DMS53 (cell line): ENCODE results near the gene RFC4.
"Not testable (repeated sequence)": the region's sequence is repeated elsewhere in the genome, so short reads cannot be mapped to it uniquely, and the experiment has no call there.

ENCODE experiments used
- DNase-seq: peaks from one replicate; lab custom pipeline; 2025; lab: John Stamatoyannopoulos, UW

RFC4 gene

DNA sequence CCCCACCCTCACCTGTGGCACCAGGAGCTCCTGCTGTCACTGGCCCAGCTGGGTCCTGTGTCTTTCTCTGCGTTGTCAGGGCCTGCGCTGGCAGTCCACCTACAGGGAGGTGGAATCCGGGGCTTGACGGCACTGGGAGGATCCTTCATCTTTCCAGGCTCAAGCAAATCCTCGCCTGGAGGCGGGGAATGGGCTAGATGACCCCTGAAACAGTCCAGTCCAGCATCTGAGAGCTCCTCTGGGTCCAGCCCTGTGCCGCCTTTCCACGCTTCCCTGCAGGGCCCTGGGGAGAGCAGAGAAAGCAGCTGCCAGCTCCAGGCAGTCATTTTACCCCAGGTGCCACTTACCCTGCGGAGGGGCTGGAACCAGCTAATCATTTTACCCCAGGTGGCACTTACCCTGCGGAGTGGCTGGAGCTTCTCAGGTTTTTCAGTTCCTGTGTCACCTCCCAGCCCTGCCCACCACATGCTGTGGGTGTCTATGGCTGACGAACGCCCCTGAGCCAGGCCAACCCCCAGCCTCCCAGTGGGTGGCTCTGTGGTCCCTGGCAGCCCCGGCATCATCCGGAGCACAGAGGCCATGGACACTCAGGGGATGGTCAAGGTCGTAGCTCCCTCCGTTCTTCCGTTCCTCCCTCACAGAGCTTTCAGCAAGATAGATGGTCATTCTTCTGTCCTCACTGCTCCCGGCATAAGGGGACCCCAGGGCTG, 18.3 kb upstream of the RFC4 start:
- DNase-seq: no peak

DNA sequence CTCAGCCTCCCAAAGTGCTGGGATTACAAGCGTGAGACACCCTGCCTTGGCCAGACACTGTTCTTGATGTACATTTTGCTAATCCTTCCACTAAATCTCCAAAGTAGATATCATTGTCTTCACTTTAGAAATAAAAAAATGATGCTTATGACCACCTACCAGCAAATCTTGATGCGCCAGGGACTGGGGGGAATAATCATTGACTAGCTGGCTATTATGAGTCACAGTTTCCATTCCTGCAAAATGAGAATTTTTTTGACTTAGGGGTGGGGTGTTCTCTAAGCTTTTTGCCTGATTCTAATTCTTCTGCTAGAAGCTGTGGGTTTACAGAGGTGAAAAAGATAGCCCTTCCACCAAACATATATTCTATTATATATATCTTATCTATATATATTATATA, 17.1 kb upstream of the RFC4 start:
- DNase-seq: no peak

- DNase-seq: peak; percentile 8
Measured at GRCh38 chr3:186822388-186822759, 16.1 kb upstream of the RFC4 start.

DNA sequence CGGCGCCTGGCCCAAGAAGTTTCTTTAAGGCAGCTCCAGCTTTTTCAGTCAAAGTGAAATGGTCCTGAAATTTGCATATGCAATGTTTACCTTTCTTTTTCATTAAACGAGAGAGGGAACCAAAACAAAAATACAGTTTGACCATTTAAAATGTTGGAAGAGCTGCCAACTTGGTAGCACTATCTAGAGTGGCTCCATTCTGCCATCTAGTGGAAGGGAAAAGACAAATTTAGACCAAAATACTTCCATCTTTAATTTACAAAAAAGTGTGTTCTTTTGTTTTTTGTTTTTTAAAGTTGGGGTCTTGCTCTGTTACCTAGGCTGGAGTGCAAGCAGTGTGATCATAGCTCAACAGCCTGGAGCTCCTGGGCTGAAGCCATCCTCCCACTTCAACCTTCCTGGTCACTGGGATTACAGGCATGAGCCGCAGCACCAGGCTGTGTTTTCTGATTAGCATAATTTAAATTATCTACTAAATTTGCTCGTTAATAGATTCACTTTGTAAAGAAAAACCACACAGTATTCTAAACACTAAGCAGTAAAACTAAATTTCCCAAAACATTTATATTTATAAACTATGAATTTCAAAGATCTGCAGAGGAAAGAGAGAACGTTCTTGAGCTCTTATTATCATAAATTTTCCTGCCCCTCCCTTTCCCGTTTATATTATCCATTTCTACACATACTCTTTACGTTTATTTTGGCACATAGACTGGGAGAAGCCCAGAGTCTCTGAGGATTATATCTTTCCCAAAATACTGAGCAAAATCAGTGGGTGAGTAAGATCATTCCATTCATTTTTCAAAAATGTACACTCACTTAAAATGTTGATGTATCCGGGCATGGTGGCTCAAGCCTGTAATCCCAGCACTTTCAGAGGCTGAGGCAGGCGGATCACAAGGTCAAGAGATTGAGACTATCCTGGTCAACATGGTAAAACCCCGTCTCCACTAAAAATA, 15.4 kb upstream of the RFC4 start:
- peak; percentile 66 for DNase-seq

GRCh38 chr3:186818956-186819355, 12.7 kb upstream of the RFC4 start:
- DNase-seq: no peak

DNA sequence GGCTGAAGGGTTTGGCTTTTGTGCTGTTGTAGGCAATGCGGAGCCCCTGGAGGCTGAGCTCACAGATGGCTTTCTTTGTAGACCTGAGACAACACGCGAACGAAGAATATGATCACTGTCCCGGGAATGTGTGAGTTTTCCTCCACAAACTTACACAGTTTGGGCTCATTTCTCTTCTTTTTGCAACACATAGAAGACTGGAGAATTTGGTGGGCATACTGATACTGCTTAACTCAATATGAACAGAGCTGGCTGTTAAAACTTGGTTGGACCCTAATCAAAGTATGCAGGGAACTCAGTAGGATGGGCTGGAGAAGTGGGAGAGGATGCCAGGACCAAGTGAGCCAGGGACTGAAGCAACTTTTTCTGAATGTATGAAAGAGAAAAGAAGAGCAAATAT, 12.2 kb upstream of the RFC4 start:
- DNase-seq: no peak

DNA sequence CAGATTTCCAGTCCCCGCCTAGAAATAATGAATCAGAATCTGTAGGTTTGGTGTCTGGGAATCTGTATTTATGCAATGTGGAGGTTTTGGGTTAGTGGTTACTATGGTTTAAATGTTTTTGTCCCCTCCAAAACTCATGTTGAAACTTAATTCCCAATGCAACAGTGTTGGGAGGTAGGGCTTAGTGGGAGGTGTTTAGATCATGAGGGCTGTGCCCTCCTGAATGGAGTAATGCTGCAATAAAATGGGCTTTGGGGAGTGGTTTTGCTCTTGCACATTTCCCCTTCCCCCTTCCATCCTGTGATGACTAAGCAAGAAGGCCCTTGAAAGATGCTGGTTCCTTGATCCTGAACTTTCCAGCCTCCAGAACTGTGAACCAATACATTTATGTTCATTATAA, 9.2 kb upstream of the RFC4 start:
- DNase-seq: peak; percentile 46

GRCh38 chr3:186814100-186814499, 7.8 kb upstream of the RFC4 start:
- no peak for DNase-seq

DNA sequence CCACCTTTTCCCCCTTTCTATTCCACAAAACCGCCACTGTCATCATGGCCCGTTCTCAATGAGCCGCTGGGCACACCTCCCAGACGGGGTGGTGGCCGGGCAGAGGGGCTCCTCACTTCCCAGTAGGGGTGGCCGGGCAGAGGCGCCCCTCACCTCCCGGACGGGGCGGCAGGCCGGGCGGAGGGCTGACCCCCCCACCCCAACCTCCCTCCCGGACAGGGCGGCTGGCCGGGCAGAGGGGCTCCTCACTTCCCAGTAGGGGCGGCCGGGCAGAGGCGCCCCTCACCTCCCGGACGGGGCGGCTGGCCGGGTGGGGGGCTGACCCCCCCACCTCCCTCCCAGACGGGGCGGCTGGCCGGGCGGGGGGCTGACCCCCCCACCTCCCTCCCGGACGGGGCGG, 5.0 kb upstream of the RFC4 start:
- not testable (repeated sequence) for DNase-seq

GRCh38 chr3:186810336-186810996, 4.2 kb upstream of the RFC4 start:
- no peak for DNase-seq

GRCh38 chr3:186807231-186807630, 949 bp upstream of the RFC4 start:
- DNase-seq: peak; percentile 39

GRCh38 chr3:186803447-186803846, 2.8 kb downstream of the RFC4 start:
- DNase-seq: not testable (repeated sequence)

DNA sequence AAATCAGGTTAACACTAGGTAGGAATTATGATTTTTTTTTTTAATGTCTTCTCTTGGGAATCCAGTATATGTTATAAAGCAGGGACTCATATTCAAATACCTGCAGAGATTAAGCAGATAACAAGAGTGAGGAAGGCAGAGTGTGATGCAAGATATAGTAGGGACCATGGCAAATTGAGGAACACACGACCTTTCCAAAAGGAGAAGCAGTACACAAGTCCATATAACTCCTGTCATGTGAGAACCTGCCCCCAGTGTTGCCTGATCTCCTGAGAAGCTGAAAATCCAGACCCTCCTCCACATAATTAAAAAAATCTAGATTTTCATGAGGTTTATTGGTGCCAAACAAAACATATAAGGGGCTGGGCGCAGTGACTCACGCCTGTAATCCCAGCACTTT, 3.6 kb downstream of the RFC4 start:
- no peak for DNase-seq

DNA sequence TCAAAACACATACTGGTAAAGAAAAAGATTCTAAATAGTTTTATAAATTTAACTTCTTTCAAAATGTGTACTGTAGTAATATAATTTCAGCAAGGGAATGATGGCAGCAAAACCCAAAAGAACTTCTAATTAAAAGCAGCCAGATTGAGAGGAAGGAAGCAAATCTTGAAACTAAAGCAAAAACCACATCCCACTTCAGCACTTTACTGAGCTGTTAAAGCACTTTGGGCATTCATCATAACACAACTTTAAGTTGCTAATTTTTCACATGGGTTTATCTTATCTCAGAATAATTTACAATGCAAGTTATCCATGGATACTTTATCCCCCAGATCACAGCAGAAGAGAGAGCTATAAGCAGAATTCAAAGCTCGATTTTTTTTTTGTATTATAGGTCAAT, 6.0 kb downstream of the RFC4 start:
- no peak for DNase-seq

DNA sequence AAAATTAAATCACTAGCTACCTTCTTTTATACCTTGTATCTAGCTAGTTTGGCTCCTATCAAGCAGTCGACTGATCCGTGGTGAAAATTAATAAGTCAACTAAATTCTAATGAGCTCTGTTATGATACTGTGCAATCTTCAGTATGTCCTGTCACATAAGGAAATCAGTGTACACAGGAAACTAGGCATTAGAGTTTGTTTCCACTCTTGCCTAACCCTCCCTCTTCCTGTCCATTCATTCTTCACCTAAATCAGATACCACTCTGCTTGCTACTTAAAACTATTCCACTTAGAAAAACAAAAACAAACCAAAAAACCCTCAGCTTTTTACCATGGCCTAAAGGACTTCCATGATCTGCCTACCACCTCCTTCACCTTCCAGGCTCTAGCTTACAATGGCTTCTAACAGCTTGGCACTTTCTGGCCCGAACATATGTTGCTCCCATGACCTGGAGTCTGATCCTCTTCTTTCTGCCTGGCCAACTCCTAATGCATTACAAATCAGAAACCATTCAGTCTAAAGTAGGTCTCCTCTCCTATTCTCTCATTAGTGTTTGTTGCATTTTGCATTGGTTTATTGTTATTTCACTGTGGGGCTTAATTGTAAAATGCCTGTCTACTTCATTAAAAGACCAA, 7.9 kb downstream of the RFC4 start:
- DNase-seq: no peak

- DNase-seq: peak; percentile 70
Measured at GRCh38 chr3:186790261-186790981, 15.9 kb downstream of the RFC4 start.

DNA sequence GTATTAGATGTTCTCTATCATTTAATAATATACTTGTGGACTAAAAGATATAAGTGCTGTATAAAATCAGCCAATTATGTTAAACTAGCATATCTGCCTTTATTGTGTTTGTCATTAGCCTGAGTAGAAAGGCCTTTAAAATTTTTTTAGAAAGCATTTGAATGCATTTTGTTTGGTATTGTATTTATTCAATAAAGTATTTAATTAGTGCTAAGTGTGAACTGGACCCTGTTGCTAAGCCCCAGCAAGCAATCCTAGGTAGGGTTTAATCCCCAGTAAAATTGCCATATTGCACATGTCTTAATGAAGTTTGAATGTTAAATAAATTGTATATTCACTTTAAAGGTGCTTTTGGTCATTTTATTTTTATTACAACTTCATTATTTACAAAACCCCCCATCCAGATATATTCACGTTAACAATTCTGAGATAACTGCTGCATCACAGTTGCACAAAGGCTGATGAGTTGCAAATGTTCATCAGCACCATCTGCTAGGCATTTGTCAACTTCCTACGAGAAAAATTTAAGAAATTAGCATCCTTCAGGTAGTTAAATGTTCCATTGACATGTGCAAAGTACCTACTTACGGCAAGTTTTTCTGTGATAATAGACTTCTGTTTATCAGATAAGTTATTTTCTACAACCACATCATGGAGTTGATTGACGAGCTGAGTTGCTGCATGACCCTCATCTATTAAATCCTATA, 16.6 kb downstream of the RFC4 start:
- DNase-seq: peak; percentile 70

- peak; percentile 54 for DNase-seq
Measured at GRCh38 chr3:186788482-186789370, 17.6 kb downstream of the RFC4 start.

DNA sequence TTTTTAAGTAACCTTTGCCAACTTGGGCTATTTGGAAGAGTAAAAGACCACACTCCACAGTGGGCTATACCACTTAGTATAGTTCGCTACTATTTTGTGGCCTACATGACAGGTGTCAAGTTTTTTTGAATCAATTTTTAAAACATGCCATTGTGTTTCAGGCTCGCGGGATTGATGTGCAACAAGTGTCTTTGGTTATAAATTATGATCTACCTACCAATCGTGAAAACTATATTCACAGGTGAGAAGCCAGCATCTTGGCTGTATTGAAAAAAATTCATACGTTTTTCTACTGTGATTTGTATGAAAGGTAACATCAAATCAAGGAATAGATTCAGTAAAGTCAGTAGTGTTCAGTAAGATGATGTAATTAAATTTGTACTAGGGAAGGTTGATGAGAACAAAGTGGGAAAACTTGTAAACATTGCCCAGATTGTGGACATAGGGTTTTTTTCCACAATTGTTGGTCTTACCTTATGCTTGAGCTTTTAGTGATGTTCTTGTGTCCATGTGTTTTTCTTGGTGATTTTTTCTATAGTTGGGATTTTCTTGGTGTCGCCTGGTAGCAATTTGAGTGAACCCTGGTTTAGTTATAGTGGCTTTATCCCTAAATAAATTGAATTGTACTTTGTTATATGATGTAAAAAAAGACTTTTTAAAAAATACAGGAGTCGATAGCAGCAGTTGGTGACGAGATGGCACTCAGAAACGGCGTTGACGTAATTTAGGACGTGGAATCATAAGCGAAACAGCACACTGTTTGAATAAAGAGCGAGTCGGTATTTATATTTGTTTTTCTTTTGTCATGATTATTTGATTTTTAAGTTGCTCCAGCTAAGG, 18.4 kb downstream of the RFC4 start:
- DNase-seq: peak; percentile 60
